ENCODE results near the gene ANXA8L1.
"Not testable (repeated sequence)": the region's sequence is repeated elsewhere in the genome, so short reads cannot be mapped to it uniquely, and the experiment has no call there.

The ANXA8L1 gene, protein sequence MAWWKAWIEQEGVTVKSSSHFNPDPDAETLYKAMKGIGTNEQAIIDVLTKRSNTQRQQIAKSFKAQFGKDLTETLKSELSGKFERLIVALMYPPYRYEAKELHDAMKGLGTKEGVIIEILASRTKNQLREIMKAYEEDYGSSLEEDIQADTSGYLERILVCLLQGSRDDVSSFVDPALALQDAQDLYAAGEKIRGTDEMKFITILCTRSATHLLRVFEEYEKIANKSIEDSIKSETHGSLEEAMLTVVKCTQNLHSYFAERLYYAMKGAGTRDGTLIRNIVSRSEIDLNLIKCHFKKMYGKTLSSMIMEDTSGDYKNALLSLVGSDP

DNA sequence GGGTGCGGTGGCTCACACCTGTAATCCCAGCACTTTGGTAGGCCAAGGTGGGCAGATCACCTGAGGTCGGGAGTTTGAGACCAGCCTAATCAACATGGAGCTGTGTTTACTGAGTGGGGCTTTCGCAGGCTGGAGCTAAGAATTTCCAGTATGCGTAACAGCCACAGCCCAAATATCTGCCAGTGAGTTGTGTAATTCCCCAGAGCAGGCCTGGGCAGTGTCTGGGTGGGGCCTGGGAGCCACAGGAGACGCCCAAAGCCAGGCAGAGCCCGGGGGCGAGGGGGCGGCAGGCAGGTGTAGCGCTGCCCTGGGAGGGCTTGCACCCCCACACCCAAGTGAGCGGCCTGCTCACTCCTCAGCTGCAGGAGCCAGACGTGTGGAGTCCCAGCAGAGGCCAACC lies at the start of gene ANXA8L1:
Gene ANXA8L1, plus strand, starts transcription at position 371 of the 400 bp plus-strand sequence. CDS start 76 bp downstream, outside the sequence.
- DNase-seq (ENCODE audit: low read depth, low spot score): not testable (repeated sequence)

- DNase-seq (ENCODE audit: low read depth, low spot score): no peak
These were observed 49.5 kb upstream of the ANXA8L1 start for GRCh38 chr10:46326066-46326465.

- no peak for DNase-seq (ENCODE audit: low read depth, low spot score)
These were observed 48.6 kb upstream of the ANXA8L1 start for GRCh38 chr10:46326971-46327370.

GRCh38 chr10:46327685-46328084 lies 47.9 kb upstream of the ANXA8L1 start:
- no peak for DNase-seq (ENCODE audit: low read depth, low spot score)

- no peak for DNase-seq (ENCODE audit: low read depth, low spot score)
These were observed 46.5 kb upstream of the ANXA8L1 start for GRCh38 chr10:46328853-46329689.

- no peak for DNase-seq (ENCODE audit: low read depth, low spot score)
These were observed 45.9 kb upstream of the ANXA8L1 start for GRCh38 chr10:46329690-46330016.

- DNase-seq (ENCODE audit: low read depth, low spot score): no peak
These were observed 44.7 kb upstream of the ANXA8L1 start for GRCh38 chr10:46330894-46331293.

DNA sequence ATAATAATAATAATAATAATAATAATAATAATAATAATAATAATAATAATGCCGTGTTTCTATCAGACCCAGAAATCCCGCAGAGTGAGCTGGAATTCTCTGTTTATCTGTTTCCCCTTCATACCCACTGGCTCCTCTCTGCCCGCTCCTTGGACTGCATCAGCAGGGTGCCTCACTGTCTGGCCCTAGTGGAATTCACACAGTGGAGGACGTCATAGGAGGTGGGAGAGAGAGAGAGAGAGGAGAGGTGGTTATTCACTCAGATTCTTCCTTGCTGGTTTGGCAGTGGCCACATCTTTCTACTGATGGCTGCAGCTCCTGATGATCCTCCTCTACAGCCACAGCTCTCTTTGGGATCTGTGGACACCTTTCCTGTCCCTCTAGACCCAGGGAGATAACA lies 10.1 kb upstream of the ANXA8L1 start:
- not testable (repeated sequence) for DNase-seq (ENCODE audit: low read depth, low spot score)

DNA sequence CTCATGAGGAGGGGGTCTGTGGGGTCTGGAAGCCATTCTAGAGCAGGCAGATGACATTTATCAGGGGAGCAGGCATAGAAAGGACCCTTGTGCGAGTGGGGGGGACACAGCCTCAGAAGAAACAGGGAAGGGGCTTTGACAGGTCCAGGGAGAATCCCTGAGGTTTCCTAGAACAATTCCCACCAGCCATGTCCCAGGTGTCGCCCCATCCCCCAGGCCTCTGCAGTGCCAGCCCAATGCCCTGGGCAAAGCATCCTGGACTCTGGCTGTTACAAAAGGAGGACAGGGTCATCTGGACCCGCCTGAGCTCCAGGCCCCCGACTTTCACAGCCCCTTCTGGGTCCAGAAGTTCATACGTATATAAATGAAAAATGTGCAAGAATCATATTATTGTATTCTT lies 8.4 kb upstream of the ANXA8L1 start:
- not testable (repeated sequence) for DNase-seq (ENCODE audit: low read depth, low spot score)

- DNase-seq (ENCODE audit: low read depth, low spot score): not testable (repeated sequence)
These were observed 7.8 kb upstream of the ANXA8L1 start for GRCh38 chr10:46367666-46368240.

DNA sequence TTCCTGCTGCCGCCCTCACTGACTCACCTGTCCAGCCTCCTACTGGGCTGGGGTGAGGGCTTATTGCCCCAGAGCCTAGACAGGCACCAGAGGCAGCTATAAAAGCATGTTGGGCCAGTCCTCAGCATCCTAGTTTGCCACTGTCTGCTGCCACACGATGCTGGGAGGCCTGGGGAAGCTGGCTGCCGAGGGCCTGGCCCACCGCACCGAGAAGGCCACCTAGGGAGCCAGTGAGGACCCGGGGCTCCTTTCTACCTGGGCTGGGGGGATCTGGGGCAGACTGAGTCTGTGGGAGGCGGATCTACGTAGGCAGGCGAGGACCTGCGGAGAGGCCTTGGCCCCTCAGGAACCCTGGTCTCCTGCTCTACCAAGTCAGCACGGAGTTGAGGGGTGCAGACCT lies 6.6 kb upstream of the ANXA8L1 start:
- not testable (repeated sequence) for DNase-seq (ENCODE audit: low read depth, low spot score)

DNA sequence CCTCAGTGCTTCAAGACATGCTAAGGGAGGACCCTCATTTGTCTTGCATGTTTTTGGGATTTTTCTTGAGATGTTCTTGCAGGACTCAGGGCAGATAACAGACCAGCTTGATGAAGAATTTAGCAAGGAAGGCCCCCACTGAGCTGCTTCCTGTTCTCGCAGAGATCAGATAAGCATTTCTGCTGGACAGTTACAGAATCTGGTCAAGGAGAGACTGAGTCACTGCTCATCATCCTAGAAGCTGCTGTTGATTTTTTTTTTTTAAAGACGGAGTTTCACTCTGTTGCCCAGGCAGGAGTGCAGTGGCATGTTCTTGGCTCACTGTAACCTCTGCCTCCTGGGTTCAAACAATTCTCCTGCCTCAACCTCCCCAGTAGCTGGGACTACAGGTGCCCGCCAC lies 1.2 kb upstream of the ANXA8L1 start:
- DNase-seq (ENCODE audit: low read depth, low spot score): not testable (repeated sequence)

- DNase-seq (ENCODE audit: low read depth, low spot score): not testable (repeated sequence)
These were observed 1.4 kb downstream of the ANXA8L1 start for GRCh38 chr10:46377022-46377421.

DNA sequence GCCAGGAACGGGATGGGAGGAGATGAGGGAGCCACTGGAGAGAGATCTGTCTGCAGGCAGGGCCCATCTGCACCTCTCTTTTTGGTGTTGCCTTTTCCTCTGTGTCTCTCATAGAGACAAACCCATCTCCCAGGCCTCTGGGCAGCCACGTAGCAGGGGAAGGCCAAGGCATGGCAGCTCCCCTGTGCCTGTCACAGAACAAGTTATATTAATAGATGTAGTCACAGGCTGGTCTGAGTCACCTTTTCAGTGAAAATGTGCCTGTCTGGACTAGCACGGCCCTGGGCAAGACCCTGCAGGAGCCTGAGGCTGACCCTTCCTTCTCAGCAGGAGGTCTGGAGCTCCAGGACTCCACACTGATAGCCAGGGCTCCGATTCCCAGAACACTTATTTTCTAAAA lies 2.1 kb downstream of the ANXA8L1 start:
- not testable (repeated sequence) for DNase-seq (ENCODE audit: low read depth, low spot score)

- not testable (repeated sequence) for DNase-seq (ENCODE audit: low read depth, low spot score)
These were observed 2.5 kb downstream of the ANXA8L1 start for GRCh38 chr10:46378108-46378507.

DNA sequence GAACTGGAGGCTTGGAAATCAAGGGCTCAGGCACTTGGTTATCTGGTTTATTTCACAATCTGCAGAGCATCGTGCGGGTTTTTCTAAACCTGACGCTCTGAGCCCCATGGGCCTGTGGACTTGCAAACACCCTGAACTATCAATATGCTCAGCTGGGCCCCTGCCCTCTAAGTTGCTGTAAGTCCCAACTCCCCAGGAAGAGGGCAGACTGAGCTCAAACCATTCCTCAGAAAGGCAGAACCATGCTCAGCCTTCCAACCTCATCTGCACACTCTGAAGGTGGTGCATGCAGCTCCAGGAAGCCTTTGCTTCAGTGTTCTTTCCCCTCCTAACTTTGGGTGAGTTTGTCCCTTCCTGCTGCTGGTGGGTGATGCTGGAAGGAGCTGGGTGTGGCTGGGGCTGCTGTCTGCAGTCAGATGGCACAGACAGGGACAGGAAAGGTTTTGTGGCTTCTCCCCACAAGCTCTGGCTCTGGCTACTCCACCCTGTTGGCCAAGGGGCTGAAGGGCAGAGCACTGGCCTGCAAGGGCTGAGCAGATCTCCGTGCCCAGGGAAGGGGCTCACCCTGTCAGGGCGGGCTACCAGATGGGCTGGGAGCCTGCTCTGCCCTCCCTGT lies 3.8 kb downstream of the ANXA8L1 start:
- not testable (repeated sequence) for DNase-seq (ENCODE audit: low read depth, low spot score)

DNA sequence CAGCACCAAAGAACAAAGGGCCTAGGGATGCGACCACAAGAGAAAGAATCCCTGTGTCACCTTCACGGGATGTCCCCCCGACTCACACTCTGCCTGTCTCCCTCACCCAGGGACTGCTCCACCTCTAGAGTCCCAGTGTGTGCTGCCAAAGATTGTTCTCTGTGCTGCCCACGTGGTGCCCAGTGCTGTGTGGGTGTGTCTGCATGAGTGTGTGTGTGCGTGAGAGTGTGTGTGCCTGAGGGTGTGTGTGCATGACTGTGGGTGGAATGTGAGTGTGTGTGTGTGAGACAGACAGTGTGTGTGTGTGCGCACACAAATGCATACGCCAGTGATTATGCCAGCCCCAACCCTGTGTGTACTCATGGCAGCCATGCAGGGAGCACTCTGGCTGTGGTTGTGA lies 10.3 kb downstream of the ANXA8L1 start:
- not testable (repeated sequence) for DNase-seq (ENCODE audit: low read depth, low spot score)

DNA sequence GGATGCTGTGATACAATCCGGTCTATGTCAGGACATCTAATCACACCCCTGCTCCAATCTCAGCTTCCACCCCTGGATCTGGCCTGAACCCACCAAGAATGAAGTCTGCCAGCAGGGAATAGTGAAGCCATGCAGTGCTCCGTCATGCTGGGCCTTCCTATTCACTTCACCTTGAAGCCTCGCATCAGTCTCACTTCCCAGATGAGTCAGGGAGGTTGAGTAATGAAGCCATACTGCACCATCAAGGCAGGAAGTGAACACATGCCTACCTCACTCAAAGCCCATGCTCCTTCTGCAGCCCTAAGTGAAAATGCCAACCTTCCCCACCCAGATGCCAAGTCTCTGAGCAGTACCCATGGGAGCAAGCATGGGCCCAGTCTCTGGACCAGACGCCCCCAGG lies 11.1 kb downstream of the ANXA8L1 start:
- not testable (repeated sequence) for DNase-seq (ENCODE audit: low read depth, low spot score)

DNA sequence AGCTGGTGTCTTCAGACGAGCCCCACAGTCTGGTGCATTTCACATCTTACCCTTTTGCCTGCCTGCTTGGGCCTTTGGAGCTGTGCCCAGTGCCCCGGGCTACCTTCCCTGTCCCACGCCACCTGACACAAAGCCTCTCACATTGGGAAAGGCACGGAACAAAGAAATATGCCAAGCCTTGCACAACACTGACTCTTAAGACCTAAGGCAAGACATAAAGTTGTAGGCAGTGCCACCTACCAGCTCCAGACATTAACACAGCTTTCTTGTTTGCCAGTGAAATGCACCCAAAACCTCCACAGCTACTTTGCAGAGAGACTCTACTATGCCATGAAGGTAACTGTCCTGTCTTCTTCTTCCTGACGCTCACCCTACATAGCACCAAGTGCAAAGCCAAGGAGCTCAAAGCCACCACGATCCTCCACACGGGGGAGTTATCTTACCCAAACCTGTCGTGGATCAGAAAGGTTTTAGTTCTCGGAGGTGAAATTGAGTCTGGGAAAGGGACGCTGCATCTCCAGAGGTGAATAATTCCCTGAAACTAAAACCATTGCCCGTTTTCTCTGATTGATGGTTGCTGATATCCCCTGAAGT lies 11.8 kb downstream of the ANXA8L1 start:
- DNase-seq (ENCODE audit: low read depth, low spot score): not testable (repeated sequence)

DNA sequence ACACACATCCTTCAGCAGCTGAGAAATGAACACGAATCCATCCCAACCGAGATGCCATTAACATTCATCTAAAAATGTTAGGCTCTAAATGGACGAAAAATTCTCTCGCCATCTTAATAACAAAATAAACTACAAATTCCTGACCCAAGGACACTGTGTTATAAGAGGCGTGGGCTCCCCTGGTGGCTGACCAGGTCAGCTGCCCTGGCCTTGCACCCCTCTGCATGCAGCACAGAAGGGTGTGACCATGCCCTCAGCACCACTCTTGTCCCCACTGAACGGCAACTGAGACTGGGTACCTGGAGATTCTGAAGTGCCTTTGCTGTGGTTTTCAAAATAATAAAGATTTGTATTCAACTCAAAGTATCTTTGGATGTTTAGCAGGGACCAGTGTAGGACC lies 15.8 kb downstream of the ANXA8L1 start:
- DNase-seq (ENCODE audit: low read depth, low spot score): not testable (repeated sequence)

DNA sequence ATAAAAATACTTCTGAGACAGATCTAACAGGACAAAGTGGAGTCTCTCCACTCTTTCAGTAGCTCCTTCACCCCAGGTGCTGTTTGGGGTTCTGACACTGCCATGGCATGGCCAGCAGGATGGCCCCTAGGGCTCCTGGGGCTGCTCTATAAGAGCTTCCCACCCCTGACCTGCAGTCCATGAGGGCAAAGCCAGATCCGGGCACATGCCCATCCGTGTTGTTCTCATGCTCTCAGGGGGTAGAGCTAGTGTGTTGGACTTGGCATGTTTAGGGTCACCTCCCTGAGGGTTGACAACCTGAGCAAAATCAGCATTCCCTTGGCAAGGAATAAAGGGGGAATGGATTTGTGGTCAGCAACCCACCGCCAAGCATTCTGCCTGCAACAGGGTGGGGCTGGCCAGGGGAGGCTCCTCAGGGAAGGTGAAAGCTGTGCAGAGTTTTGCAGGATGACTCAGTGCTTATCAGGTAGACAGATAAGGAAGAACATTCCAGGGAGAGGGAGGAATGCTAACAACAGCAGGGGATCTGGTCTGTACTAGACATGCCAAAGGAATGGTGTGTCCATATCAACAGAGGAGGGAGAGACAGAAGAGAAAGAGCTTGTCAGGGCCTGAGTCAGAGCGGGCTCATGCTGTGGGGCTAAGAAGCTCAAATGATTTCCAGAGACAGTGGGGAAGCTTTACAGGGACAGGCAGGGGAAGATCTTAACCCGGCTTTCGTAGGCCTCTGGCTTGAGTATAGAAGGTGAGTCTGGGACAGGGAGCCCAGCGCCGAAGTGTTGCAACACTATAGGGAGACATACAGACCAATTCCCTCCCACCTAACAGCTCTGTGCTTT lies 21.1 kb downstream of the ANXA8L1 start:
- not testable (repeated sequence) for DNase-seq (ENCODE audit: low read depth, low spot score)

All from activated naive CD8-positive, alpha-beta T cell treated with anti-CD3 and anti-CD28 coated beads, Interleukin-2, amount 50 U/mL, for 16 hours (primary cell).